KMS-11 (cell line): Measurements from ENCODE around the gene PEAK3.

Experiments
- H2AFZ ChIP-seq: fragments of 200-600 bp; sonication (generic); 2 replicates; pipeline ENCODE4 v1.6.1; 2016; ENCODE audit warnings: antibody characterized with exemption, mixed run types, low read depth
- H3K27ac ChIP-seq: fragments of 200-600 bp; sonication (generic); 2 replicates; pipeline ENCODE4 v1.6.1; 2016; ENCODE audit warnings: mild to moderate bottlenecking, mixed run types
- H3K27me3 ChIP-seq: fragments of 200-600 bp; sonication (generic); 2 replicates; pipeline ENCODE4 v1.6.1; 2017; ENCODE audit warnings: mild to moderate bottlenecking, low read depth, mixed run types, moderate library complexity; ENCODE audit not compliant: insufficient read depth
- H3K36me3 ChIP-seq: fragments of 200-600 bp; sonication (generic); 2 replicates; pipeline ENCODE4 v1.6.1; 2017; ENCODE audit warnings: mild to moderate bottlenecking, mixed run types; ENCODE audit not compliant: insufficient read depth
- H3K4me1 ChIP-seq: fragments of 200-600 bp; sonication (generic); 2 replicates; pipeline ENCODE4 v1.6.1; 2016; ENCODE audit warnings: mild to moderate bottlenecking, low read depth, mixed run types; ENCODE audit not compliant: poor library complexity, severe bottlenecking
- H3K4me2 ChIP-seq: fragments of 200-600 bp; sonication (generic); 2 replicates; pipeline ENCODE4 v1.7.0; 2016; ENCODE audit warnings: mild to moderate bottlenecking, mixed run types
- H3K4me3 ChIP-seq: fragments of 200-600 bp; sonication (generic); IDR thresholded peaks from 2 replicates; pipeline ENCODE4 v1.6.1; 2017; ENCODE audit warnings: low read depth, low read length, mixed read lengths; ENCODE audit not compliant: insufficient read depth
- H3K79me2 ChIP-seq: fragments of 200-600 bp; sonication (generic); 2 replicates; pipeline ENCODE4 v1.6.1; 2016; ENCODE audit warnings: low read depth, mixed run types; ENCODE audit not compliant: insufficient read depth
- H3K9ac ChIP-seq: fragments of 200-600 bp; sonication (generic); 2 replicates; pipeline ENCODE4 v1.6.1; 2016; ENCODE audit warnings: mild to moderate bottlenecking, mixed run types
- H4K20me1 ChIP-seq: fragments of 200-600 bp; sonication (generic); 2 replicates; pipeline ENCODE4 v1.6.1; 2016; ENCODE audit warnings: mild to moderate bottlenecking, mixed run types; ENCODE audit not compliant: insufficient read depth
- TF ChIP-seq, protein P1 (sequence below): fragments of 200-600 bp; sonication (generic); conservative IDR thresholded peaks from 2 replicates; pipeline ENCODE4 v1.6.1; 2017; ENCODE audit warnings: low read depth, mild to moderate bottlenecking, antibody characterized with exemption, low read length, moderate library complexity, mixed read lengths

PEAK3 gene

DNA sequence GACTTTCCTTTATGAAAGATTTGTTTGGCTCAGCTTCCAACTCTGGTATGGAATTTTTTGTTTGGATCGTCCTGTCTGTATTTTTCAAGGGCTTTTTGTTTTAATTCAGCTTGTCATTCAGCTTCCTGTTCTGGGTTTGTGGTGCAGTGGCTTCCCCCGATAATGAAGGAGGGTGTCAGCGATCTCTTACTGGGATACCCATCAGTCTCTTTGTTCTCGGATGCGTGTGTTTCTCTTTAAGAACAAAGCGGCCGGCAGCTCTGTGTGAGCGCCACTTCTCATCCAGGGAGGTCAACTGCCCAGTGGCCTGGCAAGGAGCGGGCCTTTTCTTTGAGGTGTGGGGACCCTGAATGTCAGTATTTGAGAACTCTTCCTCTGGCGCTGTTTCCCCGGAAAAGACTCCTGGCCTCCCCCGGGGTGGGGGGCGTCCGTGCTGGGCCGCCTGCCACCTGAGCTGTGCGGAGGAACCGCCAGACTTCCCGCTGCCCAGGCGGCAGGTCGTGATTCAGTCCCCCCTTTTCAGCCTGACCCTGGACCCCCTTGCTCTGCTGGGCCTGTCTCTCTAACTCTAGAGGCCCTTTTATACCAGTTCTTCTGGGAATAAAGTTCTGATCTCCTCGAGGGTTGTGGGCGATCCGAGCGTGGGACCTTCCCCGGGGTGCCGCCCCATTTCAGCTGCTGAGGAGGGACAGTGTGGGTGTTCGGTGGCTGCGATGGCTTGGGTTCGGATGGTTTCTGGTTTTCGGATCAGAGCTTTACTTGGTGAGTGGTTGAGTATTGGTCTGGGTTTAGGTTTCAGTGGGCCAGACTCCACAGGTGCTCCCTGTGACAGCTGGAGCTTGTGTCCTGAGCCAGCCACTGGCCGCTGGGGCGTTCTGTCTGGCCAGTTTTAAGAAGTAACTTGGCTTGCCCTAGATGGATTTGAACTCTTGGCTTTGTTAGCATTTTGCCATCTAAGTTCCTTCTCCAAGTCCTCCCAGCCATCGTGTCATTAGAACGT is 41.9 kb downstream of the PEAK3 start:
- H3K36me3 ChIP-seq = no peaks in the 10 kb centered on the region; the same call in 1 of the 2 replicates

DNA sequence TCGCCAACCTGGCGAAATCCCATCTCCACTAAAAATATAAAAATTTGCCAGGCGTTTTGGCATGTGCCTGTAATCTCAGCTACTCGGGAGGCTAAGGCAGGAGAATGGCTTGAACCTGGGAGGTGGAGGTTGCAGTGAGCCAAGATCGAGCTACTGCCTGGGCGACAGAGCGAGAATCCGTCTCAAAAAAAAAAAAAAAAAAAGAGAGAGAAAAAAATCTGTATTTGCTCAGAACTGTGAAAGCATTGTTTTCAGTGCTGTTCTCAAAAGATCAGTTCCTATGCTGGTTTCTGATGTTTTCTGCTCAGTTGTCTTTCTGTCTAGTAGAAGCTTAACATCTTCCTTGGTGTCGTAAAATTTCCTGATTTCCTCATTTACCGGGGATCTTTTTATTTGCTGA is 42.8 kb downstream of the PEAK3 start:
- TF ChIP-seq, protein P1, sequence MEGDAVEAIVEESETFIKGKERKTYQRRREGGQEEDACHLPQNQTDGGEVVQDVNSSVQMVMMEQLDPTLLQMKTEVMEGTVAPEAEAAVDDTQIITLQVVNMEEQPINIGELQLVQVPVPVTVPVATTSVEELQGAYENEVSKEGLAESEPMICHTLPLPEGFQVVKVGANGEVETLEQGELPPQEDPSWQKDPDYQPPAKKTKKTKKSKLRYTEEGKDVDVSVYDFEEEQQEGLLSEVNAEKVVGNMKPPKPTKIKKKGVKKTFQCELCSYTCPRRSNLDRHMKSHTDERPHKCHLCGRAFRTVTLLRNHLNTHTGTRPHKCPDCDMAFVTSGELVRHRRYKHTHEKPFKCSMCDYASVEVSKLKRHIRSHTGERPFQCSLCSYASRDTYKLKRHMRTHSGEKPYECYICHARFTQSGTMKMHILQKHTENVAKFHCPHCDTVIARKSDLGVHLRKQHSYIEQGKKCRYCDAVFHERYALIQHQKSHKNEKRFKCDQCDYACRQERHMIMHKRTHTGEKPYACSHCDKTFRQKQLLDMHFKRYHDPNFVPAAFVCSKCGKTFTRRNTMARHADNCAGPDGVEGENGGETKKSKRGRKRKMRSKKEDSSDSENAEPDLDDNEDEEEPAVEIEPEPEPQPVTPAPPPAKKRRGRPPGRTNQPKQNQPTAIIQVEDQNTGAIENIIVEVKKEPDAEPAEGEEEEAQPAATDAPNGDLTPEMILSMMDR = no peak
- Histone ChIP-seq H3K27me3 (no peaks in the 10 kb centered on the region), H3K4me1 (peaks cover 44% of the 10 kb centered on the region), H3K4me3 (no peak overlapping the region), H4K20me1 (peaks cover 32% of the 10 kb centered on the region), H3K27ac (no peak overlapping the region), H3K36me3 (no peaks in the 10 kb centered on the region; the same call in 1 of the 2 replicates), H3K79me2 (peaks cover 84% of the 10 kb centered on the region), H2AFZ (no peak overlapping the region), H3K9ac (no peak overlapping the region), H3K4me2 (peak overlapping the region; percentile 85; the same call in 1 of the 2 replicates)

More for the DNA sequence above, 41.9 kb downstream of the PEAK3 start:
- Histone ChIP-seq H3K27me3 (no peaks in the 10 kb centered on the region), H3K4me3 (no peak overlapping the region), H2AFZ (no peak overlapping the region), H4K20me1 (peaks cover 32% of the 10 kb centered on the region), H3K79me2 (peaks cover 75% of the 10 kb centered on the region), H3K9ac (no peak overlapping the region), H3K4me2 (no peak overlapping the region; the same call in 1 of the 2 replicates), H3K4me1 (peaks cover 36% of the 10 kb centered on the region), H3K27ac (no peak overlapping the region)
- TF ChIP-seq, protein P1 = no peak

DNA sequence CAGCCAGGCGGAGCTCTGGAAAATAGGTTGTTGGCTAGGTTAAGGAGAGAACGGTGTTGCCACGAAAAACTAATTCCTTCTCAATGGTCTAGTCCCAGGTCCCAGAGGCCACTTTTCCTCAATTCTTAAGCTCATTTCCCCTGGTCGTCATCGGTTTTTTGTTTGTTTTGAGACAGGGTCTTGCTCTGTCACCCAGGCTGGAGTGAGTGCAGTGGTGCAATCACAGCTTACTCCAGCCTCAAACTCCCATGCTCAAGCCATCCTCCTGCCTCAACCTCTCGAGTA is 44.2 kb downstream of the PEAK3 start:
- peaks cover 57% of the 10 kb centered on the region for H3K4me1 ChIP-seq
- no peak overlapping the region for H2AFZ ChIP-seq
- H3K9ac ChIP-seq = no peak overlapping the region
- H4K20me1 ChIP-seq = peaks cover 32% of the 10 kb centered on the region
- TF ChIP-seq, protein P1 = no peak
- H3K27ac ChIP-seq = no peak overlapping the region
- H3K27me3 ChIP-seq = no peaks in the 10 kb centered on the region
- H3K4me3 ChIP-seq = no peak overlapping the region
- H3K36me3 ChIP-seq = peaks cover 2% of the 10 kb centered on the region; the same call in 1 of the 2 replicates
- peak overlapping the region; percentile 85 for H3K4me2 ChIP-seq
- peaks cover 94% of the 10 kb centered on the region for H3K79me2 ChIP-seq

DNA sequence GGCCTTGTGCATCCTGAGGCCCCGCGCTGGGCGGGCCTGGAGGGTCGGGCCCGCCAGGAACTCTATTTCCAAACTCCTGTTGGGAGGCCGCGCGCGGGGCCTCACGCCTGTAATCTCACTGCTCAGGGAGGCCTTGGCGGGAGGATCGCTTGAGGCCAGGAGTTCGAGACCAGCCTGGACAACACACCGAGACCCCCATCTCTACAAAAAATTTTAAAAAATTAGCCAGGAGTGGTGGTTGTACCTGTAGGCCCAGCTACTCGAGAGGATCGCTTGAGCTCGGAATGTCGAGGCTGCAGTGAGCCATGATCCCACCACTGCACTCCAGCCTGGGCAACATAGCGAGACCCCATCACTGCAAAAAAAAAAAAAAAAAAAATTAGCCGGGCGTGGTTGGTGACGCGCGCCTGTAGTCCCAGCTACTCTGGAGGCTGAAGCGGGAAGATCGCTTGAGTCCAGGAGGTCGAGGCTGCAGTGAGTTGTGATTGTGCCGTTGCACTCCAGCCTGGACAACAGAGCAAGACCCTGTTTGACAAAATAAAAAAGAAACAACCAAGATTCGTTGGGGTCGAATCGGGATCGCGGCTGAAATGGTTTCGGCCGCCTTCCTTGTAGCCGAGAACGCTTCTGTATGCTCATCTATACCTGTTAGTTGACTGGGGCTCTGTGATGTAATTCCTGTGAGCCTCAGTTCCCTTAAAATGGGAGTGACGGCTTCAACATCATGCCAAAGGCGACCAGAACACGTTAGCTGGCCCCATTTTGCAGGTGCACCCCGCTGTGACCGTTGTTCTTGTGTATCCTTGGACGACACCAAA is 44.7 kb downstream of the PEAK3 start:
- Histone ChIP-seq H4K20me1 (peaks cover 27% of the 10 kb centered on the region), H3K27ac (peak overlapping the region; percentile 78), H3K4me1 (peaks cover 58% of the 10 kb centered on the region), H3K36me3 (peaks cover 3% of the 10 kb centered on the region; the same call in 1 of the 2 replicates), H3K4me3 (no peak overlapping the region), H3K9ac (peak overlapping the region; percentile 88), H2AFZ (peak overlapping the region; percentile 76; the same call in 1 of the 2 replicates), H3K27me3 (no peaks in the 10 kb centered on the region), H3K79me2 (peaks cover 90% of the 10 kb centered on the region), H3K4me2 (peak overlapping the region; percentile 85)
- TF ChIP-seq, protein P1 = no peak
